K562 (cell line): ENCODE measurements around the gene CDC42EP3. TPM values are rescaled to one million over a fixed set of nuclear protein-coding genes. Genes with fewer than 3 reads are reported as not detected.

Source experiments
- ARNT ChIP-seq, 2 experiments: fragments of 450-650 bp; IDR thresholded peaks; 2 replicates each; pipeline ENCODE4 v1.6.1; 2016; ENCODE audit warnings: mild to moderate bottlenecking in 1 of 2
- BHLHE40 ChIP-seq: IDR thresholded peaks from 2 replicates; pipeline ENCODE4 v1.6.1; 2011; ENCODE audit warnings: low read length, improper control_type of control experiment
- BRCA1 ChIP-seq, 2 experiments: fragments of 450-650 bp in 1 of 2; sonication (generic) in 1 of 2; formaldehyde crosslinking in 1 of 2; IDR thresholded peaks; 2 replicates each; pipeline versions ENCODE4 v1.5.0 to v1.6.1; 2017 to 2020; ENCODE audit warnings: mild to moderate bottlenecking in 1 of 2, missing genetic modification reagents in 1 of 2
- CTBP1 ChIP-seq: fragments of 450-650 bp; IDR thresholded peaks from 2 replicates; pipeline ENCODE4 v1.6.1; 2016; ENCODE audit warnings: borderline replicate concordance
- FOXA3 ChIP-seq, 2 experiments: fragments of 450-650 bp in 1 of 2; sonication (generic) in 1 of 2; formaldehyde crosslinking; IDR thresholded peaks in 1 of 2; conservative IDR thresholded peaks in 1 of 2; 2 replicates each; pipeline versions ENCODE4 v1.4.0 to v1.8.0; 2020 to 2022; ENCODE audit warnings: mild to moderate bottlenecking in 2 of 2, missing genetic modification reagents in 1 of 2
- HLTF ChIP-seq: fragments of 450-650 bp; IDR thresholded peaks from 2 replicates; pipeline ENCODE4 v1.6.1; 2016
- KAT8 ChIP-seq: fragments of 450-650 bp; IDR thresholded peaks from 2 replicates; pipeline ENCODE4 v1.6.1; 2016; ENCODE audit warnings: low read depth, mild to moderate bottlenecking
- NONO ChIP-seq, 2 experiments: fragments of 200-400 bp in 1 of 2; fragments of 450-650 bp in 1 of 2; formaldehyde crosslinking in 1 of 2; IDR thresholded peaks; 2 replicates each; pipeline ENCODE4 v1.6.1; 2017; ENCODE audit warnings: low read depth in 2 of 2, mild to moderate bottlenecking in 2 of 2, moderate library complexity in 2 of 2, low read length in 1 of 2
- NR2C2 ChIP-seq, 2 experiments: fragments of 200-800 bp in 1 of 2; sonication (Bioruptor generic) in 1 of 2; sonication (generic) in 1 of 2; formaldehyde crosslinking in 1 of 2; IDR thresholded peaks; 2 replicates each; pipeline versions ENCODE4 v1.6.1 to v1.8.0; 2016 to 2022; ENCODE audit warnings: mild to moderate bottlenecking in 1 of 2, missing compliant biosample characterization in 1 of 2, missing genetic modification characterization in 1 of 2, missing genetic modification reagents in 1 of 2
- PHF8 ChIP-seq: fragments of 200-600 bp; sonication (generic); IDR thresholded peaks from 2 replicates; pipeline ENCODE4 v1.6.1; 2012; ENCODE audit warnings: mixed run types, mild to moderate bottlenecking, inconsistent platforms, low read length, moderate library complexity, borderline replicate concordance
- POLR2G ChIP-seq: fragments of 200-400 bp; formaldehyde crosslinking; IDR thresholded peaks from 2 replicates; pipeline ENCODE4 v1.6.1; 2017; ENCODE audit warnings: low read depth, mild to moderate bottlenecking, antibody characterized with exemption, low read length, moderate library complexity
- POLR2H ChIP-seq: IDR thresholded peaks from 2 replicates; pipeline ENCODE4 v1.6.1; 2016; ENCODE audit warnings: missing genetic modification characterization, low read depth, mild to moderate bottlenecking, control low read depth, missing compliant biosample characterization, moderate library complexity
- RFX5 ChIP-seq: IDR thresholded peaks from 2 replicates; pipeline ENCODE4 v1.6.1; 2011; ENCODE audit warnings: low read depth, mild to moderate bottlenecking, improper control_type of control experiment, low read length
- TBP ChIP-seq: optimal IDR thresholded peaks from 2 replicates; pipeline ENCODE3; 2011; ENCODE audit warnings: low read depth, low read length, improper control_type of control experiment
- ZNF133 ChIP-seq: fragments of 250-450 bp; sonication (Bioruptor Pico); IDR thresholded peaks from 2 replicates; pipeline ENCODE4 v1.4.0; 2020; ENCODE audit warnings: mild to moderate bottlenecking
- ZNF197 ChIP-seq: fragments of 200-800 bp; sonication (Bioruptor generic); IDR thresholded peaks from 2 replicates; pipeline ENCODE4 v1.6.1; 2016; ENCODE audit warnings: low read depth, missing genetic modification characterization, missing compliant biosample characterization
- ZNF41 ChIP-seq: fragments of 250-450 bp; sonication (Bioruptor Pico); conservative IDR thresholded peaks from 2 replicates; pipeline ENCODE4 v1.4.0; 2020; ENCODE audit warnings: mild to moderate bottlenecking
- ZNF436 ChIP-seq: fragments of 250-450, 450-650 bp; sonication (Bioruptor Pico); formaldehyde crosslinking; IDR thresholded peaks from 2 replicates; pipeline ENCODE4 v1.7.0; 2020; ENCODE audit warnings: mild to moderate bottlenecking
- ZNF586 ChIP-seq: fragments of 450-650 bp; formaldehyde crosslinking; conservative IDR thresholded peaks from 2 replicates; pipeline ENCODE4 v1.4.0; 2020; ENCODE audit warnings: mild to moderate bottlenecking, moderate library complexity
- ZNF764 ChIP-seq: fragments of 250-450 bp; sonication (Bioruptor Pico); IDR thresholded peaks from 2 replicates; pipeline ENCODE4 v1.4.0; 2020; ENCODE audit warnings: low read depth, mild to moderate bottlenecking, moderate library complexity
- polyA plus RNA-seq, 8 experiments: library from polyadenylated mRNA; depleted of rRNA in 4 of 8; stranded (reverse) in 5 of 8; unstranded in 3 of 8; fragments of >200 nt; fragmentation: Nextera tagmentation in 2 of 8; fragmentation: Illumina TruSeq in 1 of 8; extraction: Ambion mirVana in 2 of 8; extraction: Trizol in 1 of 8; gene quantifications; 2 replicates each; pipeline versions ENCODE4 v1.2.1 to v1.2.3, GENCODE V29; 2011 to 2014; ENCODE audit warnings: inconsistent platforms in 1 of 8, missing spikeins in 1 of 8
- total RNA-seq, 7 experiments: library from RNA; depleted of rRNA in 6 of 7; stranded (reverse); fragments of >200 nt in 6 of 7; fragmentation: Illumina TruSeq in 2 of 7; extraction: Trizol in 2 of 7; gene quantifications; 2 replicates each; pipeline versions ENCODE4 v1.2.1 to v1.2.3, GENCODE V29; 2011 to 2021; ENCODE audit warnings: low replicate concordance in 1 of 7
- TF ChIP-seq, protein P1 (sequence below): fragments of 450-650 bp; conservative IDR thresholded peaks from 2 replicates; pipeline ENCODE4 v1.6.1; 2016; ENCODE audit warnings: missing genetic modification characterization, low read depth, mild to moderate bottlenecking, missing compliant biosample characterization, moderate library complexity
- TF ChIP-seq, protein P2 (sequence below): fragments of 450-650 bp; IDR thresholded peaks from 2 replicates; pipeline ENCODE4 v1.6.1; 2017; ENCODE audit warnings: mild to moderate bottlenecking, moderate library complexity
- TF ChIP-seq, protein P3 (sequence below): sonication (generic); formaldehyde crosslinking; IDR thresholded peaks from 2 replicates; pipeline ENCODE4 v1.8.1; 2023; ENCODE audit warnings: mild to moderate bottlenecking, missing genetic modification reagents

CDC42EP3 gene
- total and polyA plus RNA-seq, 9 of the 15 experiments (the other 6 are each of a cell fraction or from before 2014, with no cell fraction given), result 0.72 to 6.4 (median 2.0) TPM

DNA sequence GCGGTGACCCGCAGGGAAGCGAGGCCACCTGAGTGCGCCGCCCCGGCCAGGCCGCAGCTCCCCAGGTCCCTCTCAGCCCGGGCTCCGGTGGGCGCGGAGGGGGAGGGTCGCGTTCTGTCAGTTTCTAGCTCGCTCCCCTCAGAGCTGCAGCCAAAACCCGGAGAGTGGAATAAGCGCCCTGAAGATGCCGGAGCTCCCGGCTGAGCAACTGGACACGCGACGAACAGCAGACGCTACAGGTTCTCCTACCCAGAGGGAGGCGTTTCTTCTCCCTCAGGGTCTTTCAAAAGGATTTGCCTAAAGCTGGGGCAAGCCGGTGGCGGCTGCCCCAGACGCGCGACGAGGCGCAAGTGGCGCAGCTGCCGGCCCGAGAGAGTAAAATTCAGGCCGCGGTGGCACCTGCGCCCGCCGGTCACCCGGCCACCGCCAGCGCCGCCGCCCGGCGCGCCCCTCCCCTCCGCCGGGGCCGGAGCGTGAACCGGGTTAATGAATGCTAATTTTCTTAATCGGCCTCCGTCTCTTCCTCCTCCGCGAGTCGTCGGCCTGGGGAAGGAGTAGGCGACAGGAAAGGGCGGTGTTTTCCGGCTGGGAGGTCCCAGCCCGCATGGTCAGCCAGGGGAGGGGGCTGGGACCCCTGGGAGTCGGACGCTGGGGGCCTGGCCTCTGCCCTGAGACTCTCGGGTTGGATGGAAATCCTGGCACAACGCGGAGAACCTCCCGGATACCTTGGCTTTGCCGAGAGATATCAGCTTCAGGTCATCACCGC, 845 bp upstream of the CDC42EP3 start (continued):
- TF ChIP-seq NONO (IDR thresholded peaks at IDR 0.05; ENCODE audit: low read depth in 2 of 2, low read length in 1 of 2), result no peak
- TF ChIP-seq HLTF, result no peak
- peak; percentile 27; the same call in 1 of the 2 replicates for TF ChIP-seq CTBP1
- no peak for TF ChIP-seq KAT8
- TF ChIP-seq BRCA1 (IDR thresholded peaks at IDR 0.05), result no peak
- no peak for TF ChIP-seq BRCA1 (CRISPR knock-in tag; IDR thresholded peaks at IDR 0.05)
- TF ChIP-seq TBP, result no peak
- peak; percentile 77 for TF ChIP-seq POLR2G
- TF ChIP-seq ZNF436 (CRISPR knock-in tag), result no peak
- TF ChIP-seq ZNF197 (CRISPR knock-in tag), result no peak
- peak; percentile 22; the same call in 1 of the 2 replicates for TF ChIP-seq PHF8
- TF ChIP-seq ZNF133, result no peak
- TF ChIP-seq, protein P1, sequence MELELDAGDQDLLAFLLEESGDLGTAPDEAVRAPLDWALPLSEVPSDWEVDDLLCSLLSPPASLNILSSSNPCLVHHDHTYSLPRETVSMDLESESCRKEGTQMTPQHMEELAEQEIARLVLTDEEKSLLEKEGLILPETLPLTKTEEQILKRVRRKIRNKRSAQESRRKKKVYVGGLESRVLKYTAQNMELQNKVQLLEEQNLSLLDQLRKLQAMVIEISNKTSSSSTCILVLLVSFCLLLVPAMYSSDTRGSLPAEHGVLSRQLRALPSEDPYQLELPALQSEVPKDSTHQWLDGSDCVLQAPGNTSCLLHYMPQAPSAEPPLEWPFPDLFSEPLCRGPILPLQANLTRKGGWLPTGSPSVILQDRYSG (tag), result no peak
- TF ChIP-seq ZNF586 (CRISPR knock-in tag), result no peak
- TF ChIP-seq ARNT (IDR thresholded peaks at IDR 0.05), result no peak
- TF ChIP-seq ZNF41 (CRISPR knock-in tag), result 0 out of 2 replicates have a peak, but pooled peaks have one; percentile 4
- TF ChIP-seq RFX5, result no peak
- TF ChIP-seq NR2C2 (CRISPR knock-in tag; IDR thresholded peaks at IDR 0.05), result no peak
- peak; percentile 68; the same call in 1 of the 2 replicates for TF ChIP-seq NR2C2 (tag; IDR thresholded peaks at IDR 0.05)
- TF ChIP-seq BHLHE40, result peak; percentile 44; the same call in 1 of the 2 replicates
- no peak for TF ChIP-seq POLR2H (tag)
- TF ChIP-seq, protein P2, sequence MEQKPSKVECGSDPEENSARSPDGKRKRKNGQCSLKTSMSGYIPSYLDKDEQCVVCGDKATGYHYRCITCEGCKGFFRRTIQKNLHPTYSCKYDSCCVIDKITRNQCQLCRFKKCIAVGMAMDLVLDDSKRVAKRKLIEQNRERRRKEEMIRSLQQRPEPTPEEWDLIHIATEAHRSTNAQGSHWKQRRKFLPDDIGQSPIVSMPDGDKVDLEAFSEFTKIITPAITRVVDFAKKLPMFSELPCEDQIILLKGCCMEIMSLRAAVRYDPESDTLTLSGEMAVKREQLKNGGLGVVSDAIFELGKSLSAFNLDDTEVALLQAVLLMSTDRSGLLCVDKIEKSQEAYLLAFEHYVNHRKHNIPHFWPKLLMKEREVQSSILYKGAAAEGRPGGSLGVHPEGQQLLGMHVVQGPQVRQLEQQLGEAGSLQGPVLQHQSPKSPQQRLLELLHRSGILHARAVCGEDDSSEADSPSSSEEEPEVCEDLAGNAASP, result no peak
- TF ChIP-seq ZNF764, result no peak
- no peak for TF ChIP-seq FOXA3 (CRISPR knock-in tag; conservative IDR thresholded peaks at IDR 0.05 in 1 of 2, IDR thresholded peaks at IDR 0.05 in 1 of 2)
- TF ChIP-seq, protein P3, sequence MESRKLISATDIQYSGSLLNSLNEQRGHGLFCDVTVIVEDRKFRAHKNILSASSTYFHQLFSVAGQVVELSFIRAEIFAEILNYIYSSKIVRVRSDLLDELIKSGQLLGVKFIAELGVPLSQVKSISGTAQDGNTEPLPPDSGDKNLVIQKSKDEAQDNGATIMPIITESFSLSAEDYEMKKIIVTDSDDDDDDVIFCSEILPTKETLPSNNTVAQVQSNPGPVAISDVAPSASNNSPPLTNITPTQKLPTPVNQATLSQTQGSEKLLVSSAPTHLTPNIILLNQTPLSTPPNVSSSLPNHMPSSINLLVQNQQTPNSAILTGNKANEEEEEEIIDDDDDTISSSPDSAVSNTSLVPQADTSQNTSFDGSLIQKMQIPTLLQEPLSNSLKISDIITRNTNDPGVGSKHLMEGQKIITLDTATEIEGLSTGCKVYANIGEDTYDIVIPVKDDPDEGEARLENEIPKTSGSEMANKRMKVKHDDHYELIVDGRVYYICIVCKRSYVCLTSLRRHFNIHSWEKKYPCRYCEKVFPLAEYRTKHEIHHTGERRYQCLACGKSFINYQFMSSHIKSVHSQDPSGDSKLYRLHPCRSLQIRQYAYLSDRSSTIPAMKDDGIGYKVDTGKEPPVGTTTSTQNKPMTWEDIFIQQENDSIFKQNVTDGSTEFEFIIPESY, result no peak
